Breast epithelium (tissue), 3 donors: ENCODE measurements around the gene FMNL1.
"Not testable (repeated sequence)": the region's sequence is repeated elsewhere in the genome, so short reads cannot be mapped to it uniquely, and the experiment has no call there.

ENCODE experiments used
- CTCF ChIP-seq, 3 donors: fragments of 450-650 bp; IDR thresholded peaks; one replicate each; pipeline ENCODE4 v1.5.1; 2016 to 2017; ENCODE audit warnings: antibody characterized with exemption in 3 of 3, mild to moderate bottlenecking in 3 of 3, moderate library complexity in 3 of 3
- POLR2A ChIP-seq: fragments of 450-650 bp; IDR thresholded peaks from one replicate; pipeline ENCODE4 v1.6.1; 2016; ENCODE audit warnings: antibody characterized with exemption, mild to moderate bottlenecking, moderate library complexity
- POLR2AphosphoS5 ChIP-seq, 3 donors: sonication (generic); formaldehyde crosslinking; IDR thresholded peaks; one replicate each; pipeline ENCODE4 v1.6.1; 2017; ENCODE audit warnings: antibody characterized with exemption in 3 of 3

GRCh38 chr17:45253237-45253636 lies 31.6 kb downstream of the FMNL1 start:
- not testable (repeated sequence) for TF ChIP-seq CTCF (IDR thresholded peaks at IDR 0.05); POLR2A; POLR2AphosphoS5 (IDR thresholded peaks at IDR 0.05)
